KG1 (cell line): ENCODE results near the gene UBAC2.

Source experiments
- DNase-seq: peaks from one replicate; lab custom pipeline; 2025; lab: John Stamatoyannopoulos, UW

UBAC2 gene

GRCh38 chr13:99418103-99418842 is 217.6 kb downstream of the UBAC2 start:
- no peak for DNase-seq

GRCh38 chr13:99418843-99419140 is 218.1 kb downstream of the UBAC2 start:
- DNase-seq = no peak

DNA sequence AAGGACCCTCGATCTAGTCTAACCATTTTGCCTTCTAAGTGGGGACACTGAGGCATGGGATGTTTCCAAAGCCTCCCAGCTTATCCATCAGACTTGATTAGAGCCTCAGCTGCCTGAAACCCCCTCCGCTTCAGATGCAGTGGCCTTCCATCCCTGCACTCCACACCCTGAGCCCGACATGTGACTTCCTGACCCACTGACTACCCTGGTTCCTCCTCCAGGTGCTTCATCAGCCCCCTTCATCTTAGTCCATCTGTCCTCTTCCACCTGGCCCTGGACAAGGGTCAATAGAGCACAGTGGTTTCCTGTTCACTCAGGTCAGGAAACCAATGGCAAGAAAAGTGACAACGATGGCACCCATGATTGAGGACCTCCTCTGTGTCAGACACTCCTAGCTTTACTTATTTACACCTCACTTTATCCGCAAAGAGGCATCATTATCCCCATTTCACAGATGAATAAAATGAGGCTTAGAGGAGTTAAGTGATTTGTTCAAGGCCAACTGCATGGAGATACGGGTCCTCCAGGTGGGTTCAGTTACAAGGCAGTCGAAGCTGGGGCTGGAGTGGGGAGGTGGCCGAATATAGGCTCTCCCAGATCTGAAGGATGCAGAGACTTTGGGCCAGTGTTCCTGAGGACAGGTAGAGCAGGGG is 219.1 kb downstream of the UBAC2 start:
- no peak for DNase-seq

GRCh38 chr13:99421271-99421670 is 220.6 kb downstream of the UBAC2 start:
- no peak for DNase-seq

DNA sequence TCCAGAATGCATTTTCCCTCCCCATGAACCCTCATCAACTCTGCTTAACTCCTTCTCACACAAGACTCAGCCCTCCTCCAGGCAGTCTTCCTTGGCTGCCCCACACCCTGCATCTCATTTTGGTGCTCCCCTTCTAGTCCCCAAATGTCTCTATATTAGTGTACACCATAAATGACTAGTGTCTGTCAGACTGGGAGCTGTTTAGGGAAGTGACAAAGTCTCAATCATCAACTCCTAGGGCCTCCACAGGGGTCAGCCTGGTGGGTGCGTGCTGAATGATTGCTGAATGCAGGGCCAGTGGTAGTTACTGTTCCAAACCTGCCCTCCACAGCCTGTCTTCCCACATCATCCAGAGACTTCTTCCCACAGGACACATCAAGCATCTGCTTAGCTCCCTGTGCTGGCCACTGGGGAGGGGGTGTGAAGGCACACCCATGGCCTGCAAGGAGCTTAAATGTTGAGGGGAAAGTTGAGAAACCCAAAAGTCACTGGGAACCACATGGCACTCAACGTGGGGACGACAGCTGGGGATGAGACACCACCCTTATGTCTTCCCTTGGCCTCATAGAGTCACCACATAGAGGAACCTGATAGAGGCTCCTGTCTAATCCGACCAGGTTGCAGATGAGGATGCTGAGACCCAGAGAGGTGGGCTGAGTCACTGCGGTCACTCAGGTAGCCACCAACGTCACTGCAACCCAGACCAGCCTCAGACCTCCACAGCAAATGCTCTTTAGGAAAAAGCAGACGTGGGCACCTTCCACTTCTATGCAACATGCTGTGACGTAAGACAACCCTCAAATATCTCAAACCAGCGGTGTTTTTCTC is 221.3 kb downstream of the UBAC2 start:
- DNase-seq = no peak

DNA sequence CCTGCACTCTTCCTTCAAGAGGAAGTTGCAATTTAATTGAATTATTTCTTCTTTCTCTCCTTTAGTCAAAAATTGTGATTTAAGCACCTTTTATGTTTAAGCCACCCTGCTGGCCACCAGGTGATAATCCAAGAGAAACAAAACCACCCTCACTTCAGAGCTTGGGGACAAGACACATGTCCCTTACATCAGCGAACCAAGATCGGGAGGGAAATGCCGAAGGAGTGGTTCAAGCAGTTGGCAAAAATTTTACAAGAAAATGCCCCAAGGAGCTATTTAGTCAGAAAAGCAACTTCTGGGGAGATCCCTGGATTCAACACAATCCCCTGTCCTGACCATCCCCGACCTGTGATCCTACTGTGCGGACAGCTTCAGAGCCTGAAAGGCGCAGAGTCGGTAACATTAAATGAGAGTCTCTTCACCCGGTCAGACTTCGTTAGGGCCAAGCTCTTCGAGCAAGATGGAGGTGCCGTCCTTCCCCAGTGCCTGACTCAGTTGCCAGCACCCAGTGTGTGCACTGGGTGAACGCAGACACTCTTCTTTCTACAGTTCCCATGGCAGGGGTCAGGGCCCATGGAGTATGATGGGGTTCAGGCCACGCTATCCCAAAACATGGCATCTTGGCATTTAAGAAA is 222.0 kb downstream of the UBAC2 start:
- no peak for DNase-seq

- DNase-seq = peak; percentile 81
These were observed 225.1 kb downstream of the UBAC2 start for GRCh38 chr13:99425485-99426341.

DNA sequence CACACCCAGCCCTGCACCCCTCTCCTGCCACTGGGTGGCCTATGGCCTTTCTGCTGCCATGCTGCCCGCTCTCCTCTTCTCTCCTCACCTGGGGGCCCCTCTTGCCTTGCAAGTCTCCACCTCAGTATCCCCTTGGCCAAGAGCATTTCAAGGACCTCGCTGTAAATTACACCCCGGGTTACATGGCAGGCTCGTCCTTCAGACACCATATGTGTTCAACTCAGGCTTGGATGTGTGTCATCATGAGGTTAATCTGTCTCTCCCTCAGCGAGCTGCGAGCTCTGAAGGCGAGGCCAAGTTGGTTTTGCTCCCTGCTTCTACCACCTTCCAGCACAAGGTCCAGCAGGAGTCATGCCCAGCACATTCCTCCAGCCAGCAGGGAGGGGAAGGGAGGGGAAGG is 225.8 kb downstream of the UBAC2 start:
- DNase-seq = no peak

GRCh38 chr13:99429670-99430069 is 229.0 kb downstream of the UBAC2 start:
- DNase-seq = no peak

- no peak for DNase-seq
These were observed 231.4 kb downstream of the UBAC2 start for GRCh38 chr13:99431927-99432608.

DNA sequence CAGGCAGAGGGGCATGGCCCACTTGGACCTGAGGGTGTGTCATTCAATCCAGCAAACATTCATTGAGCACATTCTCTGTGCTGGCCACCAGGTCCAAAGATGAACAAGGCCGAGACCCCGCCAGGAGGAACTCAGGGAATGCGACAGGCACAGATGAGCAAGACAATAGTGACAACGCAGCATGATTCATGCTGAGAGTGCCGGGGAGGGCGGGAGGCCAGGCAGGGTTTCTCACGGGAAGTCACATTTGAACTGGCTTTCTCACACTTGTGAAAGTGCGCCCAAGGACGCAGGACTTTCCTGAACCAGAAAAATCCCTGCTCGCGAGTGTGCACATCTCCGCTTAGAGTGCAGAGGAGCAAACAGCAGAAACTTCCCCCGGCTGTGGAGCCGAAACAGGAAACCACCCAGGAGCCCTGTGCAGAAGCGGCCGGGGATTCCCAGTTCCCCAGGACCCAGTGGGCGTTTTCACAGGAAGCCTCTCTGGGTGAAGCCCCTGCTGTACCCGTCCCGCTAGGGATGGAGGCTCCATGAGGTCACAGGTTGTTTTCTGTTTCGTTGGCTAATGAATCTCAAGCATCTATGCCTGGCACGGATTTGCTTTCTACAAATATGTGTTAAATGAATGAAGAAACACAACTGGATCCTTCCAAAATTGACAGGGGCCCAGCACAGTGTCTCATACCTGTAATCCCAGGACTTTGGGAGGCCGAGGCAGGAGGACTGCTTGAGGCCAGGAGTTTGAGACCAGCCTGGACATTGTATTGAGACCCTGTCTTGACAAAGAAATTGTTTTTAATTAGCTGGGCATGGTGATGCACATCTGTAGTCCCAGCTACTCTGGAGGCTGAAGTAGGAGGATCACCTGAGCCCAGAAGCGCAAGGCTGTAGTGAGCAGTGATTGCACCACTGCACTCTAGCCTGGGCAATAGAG is 232.2 kb downstream of the UBAC2 start:
- no peak for DNase-seq

- DNase-seq = no peak
These were observed 233.0 kb downstream of the UBAC2 start for GRCh38 chr13:99433543-99434075.

- DNase-seq = no peak
These were observed 233.7 kb downstream of the UBAC2 start for GRCh38 chr13:99434258-99434788.

DNA sequence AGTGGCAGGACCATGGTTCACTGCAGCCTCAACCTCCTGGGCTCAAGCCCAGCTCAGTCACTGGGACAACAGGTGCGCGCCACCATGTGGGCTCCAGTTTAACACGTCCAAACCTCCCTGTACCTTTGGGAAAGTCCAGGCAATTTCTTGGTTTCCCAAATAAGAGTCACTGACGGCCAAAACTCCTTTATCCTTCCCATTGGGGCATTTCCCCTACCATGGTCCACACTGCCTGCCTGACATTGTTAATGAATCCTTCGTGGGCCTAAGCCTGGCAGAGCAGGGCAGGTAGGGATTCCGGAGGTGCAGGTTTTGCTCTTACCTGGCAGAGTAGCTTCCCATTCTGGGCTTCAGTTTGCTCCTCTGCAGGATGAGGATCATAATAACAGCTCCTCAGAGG is 234.5 kb downstream of the UBAC2 start:
- DNase-seq = no peak

GRCh38 chr13:99435998-99436397 is 235.3 kb downstream of the UBAC2 start:
- DNase-seq = no peak
